GM21576 (cell line): ENCODE data around the gene TLR5.

Experiments used
- ATAC-seq: cut with Tn5 transposase; IDR thresholded peaks from one replicate; pipeline ENCODE4 v1.9.1; 2021; ENCODE audit warnings: mild to moderate bottlenecking, moderate library complexity; ENCODE audit not compliant: unreplicated experiment

The TLR5 gene

DNA sequence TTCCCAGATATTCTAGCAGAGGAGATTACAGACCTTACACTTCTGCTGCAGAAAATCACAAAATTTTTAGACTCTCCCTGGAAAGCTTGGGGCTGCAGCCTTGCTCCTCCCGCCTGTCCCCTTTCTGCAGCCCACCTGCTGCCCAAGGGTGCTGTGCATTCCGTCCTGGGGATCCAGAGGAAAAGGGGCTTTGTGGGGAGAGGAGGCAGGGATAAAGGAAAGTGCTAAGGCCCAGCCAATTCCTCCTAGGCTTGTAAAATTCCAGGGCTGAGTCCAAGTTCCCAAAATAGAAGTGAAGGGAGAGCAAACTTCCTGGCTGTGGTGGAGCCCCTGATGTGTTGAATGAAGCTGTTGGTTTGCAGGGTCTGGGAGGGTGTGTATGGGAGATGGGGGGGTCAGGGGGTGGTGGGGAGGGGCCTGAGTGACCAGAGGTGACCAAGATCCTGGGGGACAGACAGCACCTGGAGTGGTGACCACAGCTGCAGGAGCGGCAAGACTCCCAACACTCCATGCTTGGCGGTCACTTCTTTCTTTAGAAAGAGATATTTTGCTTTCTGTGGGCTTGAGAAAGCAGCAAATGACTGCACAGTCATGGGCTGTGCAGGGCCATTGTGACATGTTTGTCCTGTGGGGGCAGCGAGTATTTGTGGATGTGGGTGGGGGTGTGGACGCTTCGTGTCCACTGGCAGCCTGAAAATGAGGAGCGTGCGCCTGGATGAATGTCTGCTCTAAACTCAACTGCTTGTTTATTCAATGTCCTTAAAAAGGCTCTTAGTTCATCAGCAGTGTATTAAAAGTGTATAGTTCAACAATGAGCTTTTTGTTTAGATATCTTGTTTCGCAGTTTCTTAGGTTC, 68.4 kb downstream of the TLR5 start:
- ATAC-seq, result no peak

GRCh38 chr1:223068900-223069665, 74.0 kb downstream of the TLR5 start:
- no peak for ATAC-seq

DNA sequence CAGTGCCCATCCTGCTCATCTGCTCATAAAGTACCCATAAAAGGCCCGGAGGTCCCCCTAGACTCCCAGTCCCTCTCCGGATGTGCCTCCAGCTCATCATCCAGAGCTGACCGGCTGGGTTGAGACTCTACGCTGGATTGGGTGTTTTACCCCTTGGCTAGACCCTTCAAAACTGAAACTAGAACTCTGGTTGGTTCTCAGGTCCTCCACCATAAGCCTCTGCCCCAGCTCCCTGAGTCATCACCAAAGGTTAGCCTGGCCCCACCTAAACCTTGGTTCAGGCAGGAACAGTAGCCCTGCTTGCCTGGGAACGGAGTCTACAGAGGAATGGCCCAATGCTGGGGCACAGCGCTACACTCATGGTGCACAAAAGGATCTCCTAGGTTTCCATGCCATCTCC, 75.1 kb downstream of the TLR5 start:
- no peak for ATAC-seq

DNA sequence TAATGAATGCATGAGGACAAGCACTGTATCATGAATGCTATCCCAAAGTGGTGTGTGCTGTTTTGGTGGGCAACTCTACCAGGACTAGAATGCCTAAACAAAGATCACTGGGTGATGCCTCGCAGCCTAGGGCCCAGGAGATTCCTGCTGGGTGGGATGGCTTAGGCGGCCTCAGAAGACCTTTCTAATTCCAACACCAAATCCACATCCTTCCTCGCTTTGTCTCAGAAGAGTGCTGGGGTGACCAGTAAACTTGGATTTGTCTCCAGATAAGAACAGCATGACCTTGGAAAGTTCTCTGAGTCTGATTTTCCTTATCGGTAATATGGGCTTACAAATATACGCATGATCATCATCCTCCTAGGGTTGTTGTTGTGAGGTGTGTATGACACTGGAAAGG, 76.6 kb downstream of the TLR5 start:
- ATAC-seq, result no peak

- no peak for ATAC-seq
Observed at GRCh38 chr1:223062177-223062576, 80.9 kb downstream of the TLR5 start.

DNA sequence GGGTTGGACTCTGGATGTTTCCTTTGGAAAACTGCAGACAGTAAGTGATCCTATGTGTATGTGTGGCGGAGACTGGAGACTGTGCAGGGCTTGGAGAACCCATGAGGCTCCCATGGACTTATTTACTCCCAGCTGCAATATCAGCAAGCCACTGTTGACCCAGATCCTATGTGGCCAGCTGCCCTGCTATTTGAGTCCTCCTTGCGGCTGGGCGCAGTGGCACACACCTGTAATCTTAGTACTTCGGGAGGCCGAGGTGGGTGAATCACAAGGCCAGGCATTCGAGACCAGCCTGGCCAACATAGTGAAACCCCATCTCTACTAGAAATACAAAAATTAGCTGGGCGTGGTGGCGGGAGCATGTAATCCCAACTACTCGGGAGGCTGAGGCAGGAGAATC, 83.5 kb downstream of the TLR5 start:
- no peak for ATAC-seq
